ENCODE measurements around the gene RPN2.

DNA sequence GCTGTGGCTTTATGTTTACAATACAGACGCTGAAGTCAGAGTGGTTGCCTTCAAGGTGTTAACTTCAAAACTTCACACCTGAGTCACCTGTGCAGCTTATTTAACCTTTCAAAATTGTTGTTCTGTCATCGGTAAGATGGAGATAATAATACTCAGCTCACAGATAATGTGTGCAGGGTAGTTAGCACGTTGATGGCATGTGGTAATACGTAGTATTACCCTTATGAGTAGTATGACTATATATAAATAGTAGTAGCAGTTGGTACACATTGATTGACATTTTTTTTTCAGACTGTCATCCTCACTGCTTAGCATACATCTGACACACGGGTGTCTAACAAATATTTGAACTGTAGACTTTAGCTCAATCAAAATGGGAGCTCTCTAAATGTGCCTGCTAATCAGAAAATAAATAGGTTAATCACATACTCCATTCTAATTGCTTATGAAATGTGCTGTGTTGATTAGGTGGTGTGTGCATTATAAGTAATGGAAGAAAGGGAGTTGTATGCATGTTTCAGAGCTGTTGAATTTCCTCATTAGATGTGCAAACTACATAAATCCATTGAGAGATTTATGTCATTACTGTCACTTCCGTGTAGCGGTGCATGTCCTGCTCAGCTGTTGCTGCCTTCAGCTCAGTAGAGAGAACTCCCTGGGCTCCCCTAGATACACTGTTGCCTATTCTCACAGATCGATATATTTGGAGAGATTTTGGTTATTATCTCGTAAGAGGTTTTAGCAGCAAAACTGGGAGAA, 11.4 kb downstream of the RPN2 start:
- TF ChIP-seq CTCF (IDR thresholded peaks at IDR 0.05) (no peak), POLR2A (IDR thresholded peaks at IDR 0.05) (no peak), EP300 (IDR thresholded peaks at IDR 0.05) (no peak)

Data from gastroesophageal sphincter (tissue), 3 donors.